Panc1 (cell line): ENCODE results near the gene RPS19BP1. TPM values are rescaled to one million over a fixed set of nuclear protein-coding genes. Genes with fewer than 3 reads are reported as not detected.
A peak's percentile ranks its signal among the peaks of the same experiment; 100 is the strongest.

Experiments used
- ATAC-seq: fragments of 200-7000 bp; cut with Tn5 transposase; 2 replicates; pipeline ENCODE4 v1.9.1; 2020; ENCODE audit warnings: mild to moderate bottlenecking, moderate library complexity
- Bru-seq: library from RNA; stranded (reverse); fragments of 400-500 nt; gene quantifications from one replicate; lab custom pipeline; 2021; lab: Mats Ljungman, UMichigan
- BruChase-seq, 2 experiments: library from RNA; stranded (reverse); fragments of 400-500 nt; gene quantifications; one replicate each; lab custom pipeline; 2021; lab: Mats Ljungman, UMichigan
- BruUV-seq: library from RNA; stranded (reverse); fragments of 400-500 nt; replicated peaks from 2 replicates; lab custom pipeline; 2021; lab: Mats Ljungman, UMichigan
- CTCF ChIA-PET: fragments of 300-600 bp; sonication (Branson Sonifier 250); formaldehyde crosslinking; loops from one replicate; lab custom pipeline; 2022; ENCODE audit warnings: antibody characterized with exemption; lab: Charles Lee
- POLR2A ChIA-PET: fragments of 300-600 bp; sonication (Branson Sonifier 250); formaldehyde crosslinking; loops from one replicate; lab custom pipeline; 2022; ENCODE audit warnings: antibody characterized with exemption; lab: Charles Lee
- DNase-seq: peaks from one replicate; pipeline ENCODE4 v3.0.0-alpha.2; 2010; ENCODE audit warnings: low read depth, low spot score
- H3K27ac ChIP-seq: 2 replicates; pipeline ENCODE4 v1.5.1; 2011; ENCODE audit warnings: mild to moderate bottlenecking, low read length, inconsistent platforms
- H3K27me3 ChIP-seq: fragments of 200-500 bp; sonication (Bioruptor generic); 2 replicates; pipeline ENCODE4 v1.6.0; 2014; ENCODE audit warnings: low read length, inconsistent platforms; ENCODE audit not compliant: control insufficient read depth, insufficient read depth
- H3K36me3 ChIP-seq: fragments of 200-500 bp; sonication (Bioruptor generic); 2 replicates; pipeline ENCODE4 v1.5.1; 2014; ENCODE audit warnings: inconsistent platforms, mild to moderate bottlenecking, low read length, moderate library complexity; ENCODE audit not compliant: control insufficient read depth, insufficient read depth
- H3K4me1 ChIP-seq: 2 replicates; pipeline ENCODE4 v1.5.1; 2011; ENCODE audit warnings: inconsistent platforms, mild to moderate bottlenecking, low read length, moderate library complexity; ENCODE audit not compliant: control insufficient read depth, insufficient read depth
- H3K4me3 ChIP-seq, 2 experiments: 2 replicates each; pipeline ENCODE4 v1.5.1; 2011 to 2012; ENCODE audit warnings: low read depth in 2 of 2, low read length in 2 of 2, mild to moderate bottlenecking in 2 of 2, inconsistent platforms in 1 of 2, moderate library complexity in 1 of 2
- H3K9me3 ChIP-seq: fragments of 200-500 bp; sonication (Bioruptor generic); 2 replicates; pipeline ENCODE4 v1.5.1; 2014; ENCODE audit warnings: low read depth, mild to moderate bottlenecking, inconsistent platforms, low read length, moderate library complexity; ENCODE audit not compliant: control insufficient read depth, insufficient read depth
- POLR2AphosphoS5 ChIP-seq: IDR thresholded peaks from 2 replicates; pipeline ENCODE4 v1.6.1; 2012; ENCODE audit warnings: mild to moderate bottlenecking, low read depth, low read length, moderate library complexity
- TCF7L2 ChIP-seq: IDR thresholded peaks from 2 replicates; pipeline ENCODE4 v1.6.1; 2011; ENCODE audit warnings: mild to moderate bottlenecking, low read depth, low read length, inconsistent platforms
- in situ Hi-C: cut with HindIII; loops from 2 replicates; pipeline ENCODE4 v1.10.0; 2016; ENCODE audit warnings: low sequenced_read_pairs, low pct_unique_long_range_greater_than_20kb
- intact Hi-C: fragments of 100-400 bp; cut with micrococcal nuclease; formaldehyde crosslinking; loops from one replicate; pipeline ENCODE4 v1.10.0; 2022; ENCODE audit not compliant: unreplicated experiment
- long read RNA-seq: library from polyadenylated mRNA; unstranded; transcript quantifications from one replicate; pipeline ENCODE4 v2.0.0, GENCODE V29; 2021; ENCODE audit not compliant: unreplicated experiment
- polyA plus RNA-seq: library from polyadenylated mRNA; unstranded; fragments of >200 nt; gene quantifications from one replicate; pipeline ENCODE4 v1.2.1, GENCODE V29; 2012; ENCODE audit warnings: missing spikeins; ENCODE audit not compliant: insufficient read length
- total RNA-seq: library from RNA; stranded (reverse); gene quantifications from one replicate; pipeline ENCODE4 v1.2.1, GENCODE V29; 2021; ENCODE audit not compliant: unreplicated experiment
- TF ChIP-seq, protein P1 (sequence below): fragments of 450-650 bp; IDR thresholded peaks from 2 replicates; pipeline ENCODE4 v1.5.1; 2017; ENCODE audit warnings: mild to moderate bottlenecking
- TF ChIP-seq, protein P2 (sequence below), 2 experiments: IDR thresholded peaks; 2 replicates each; pipeline ENCODE4 v1.6.1; 2011 to 2012; ENCODE audit warnings: low read depth in 2 of 2, control low read depth in 1 of 2, low read length in 1 of 2, mild to moderate bottlenecking in 1 of 2, moderate library complexity in 1 of 2; ENCODE audit not compliant: insufficient read depth in 1 of 2

RPS19BP1 gene
- total RNA-seq = 123 TPM
- polyA plus RNA-seq = 144 TPM
- percentile 85 among the genes with signal in this experiment for Bru-seq, nascent RNA
- BruChase-seq, experiment 1, labeled RNA remaining after a 2-hour chase = percentile 76 among the genes with signal in this experiment
- percentile 86 among the genes with signal in this experiment for BruChase-seq, experiment 2, labeled RNA remaining after a 6-hour chase
- long read RNA-seq, transcript RPS19BP1-201 (4 exons, 927 nt) = major isoform, 104 of 123 reads
- long read RNA-seq, partial matches to known transcripts = 0 of 123 reads
- long read RNA-seq, other reads (novel, unspliced or antisense) = 13 of 123 reads

DNA sequence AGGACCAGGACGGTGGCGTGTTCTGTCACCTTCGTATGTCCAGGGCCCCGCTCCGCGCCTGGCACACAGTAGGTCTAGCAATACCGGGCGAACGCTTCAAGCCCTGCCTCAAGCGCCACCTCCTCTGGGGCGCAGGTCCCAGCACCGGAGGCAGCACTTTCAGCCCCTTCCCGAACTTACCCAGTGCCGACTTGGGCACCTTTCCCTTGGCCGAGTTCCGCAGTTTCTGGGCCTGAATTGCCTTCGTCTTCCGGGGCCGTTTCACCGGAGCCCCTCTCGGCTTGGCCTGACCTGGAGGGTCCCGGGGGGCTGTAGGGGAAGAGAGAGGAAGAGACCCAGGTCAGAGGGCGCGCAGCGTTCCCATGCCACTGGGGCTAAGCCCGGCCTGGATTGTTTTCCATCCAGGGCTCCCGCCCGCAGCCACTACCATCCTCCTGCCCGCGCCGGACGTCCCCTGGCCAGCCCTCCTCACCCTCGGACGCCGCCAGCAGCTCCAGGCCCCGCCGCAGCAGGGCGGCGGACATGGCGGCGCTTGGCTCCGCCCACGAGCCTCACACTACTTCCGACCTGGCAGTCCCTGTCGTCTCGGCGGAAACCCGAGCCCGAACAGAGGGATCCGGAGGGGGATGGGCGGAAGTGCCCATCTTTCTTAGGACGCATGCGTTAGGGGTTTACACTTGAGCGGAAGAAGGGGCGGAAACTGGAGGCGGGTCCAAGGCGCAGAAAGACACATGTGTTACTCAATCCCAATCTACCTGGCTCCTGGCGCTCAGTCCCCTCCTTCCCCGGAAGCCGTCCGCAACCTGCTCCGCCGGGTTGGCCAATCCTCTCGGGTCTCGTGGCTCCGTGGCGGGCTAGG lies at the start of gene RPS19BP1:
TSS of gene RPS19BP1 (minus strand) at position 534 of the 859 bp plus-strand sequence. CDS start at position 524, 10 bp downstream.
- DNase-seq (peak; percentile 97), ATAC-seq (peak; percentile 89)
- in situ Hi-C loops = no loop called here
- Histone ChIP-seq H3K27ac (peak within 1 kb of the TSS; percentile 93), H3K9me3 (no peaks in the 10 kb centered on the region), H3K4me1 (peaks cover 49% of the 10 kb centered on the region), H3K36me3 (peaks cover 4% of the 10 kb centered on the region; the same call in 1 of the 2 replicates), H3K27me3 (no peaks in the 10 kb centered on the region), H3K4me3 (peak within 1 kb of the TSS; percentile 93 to 94)
- CTCF ChIA-PET = no interaction called here
- peak; percentile 78 for TF ChIP-seq POLR2AphosphoS5
- TF ChIP-seq, protein P1, sequence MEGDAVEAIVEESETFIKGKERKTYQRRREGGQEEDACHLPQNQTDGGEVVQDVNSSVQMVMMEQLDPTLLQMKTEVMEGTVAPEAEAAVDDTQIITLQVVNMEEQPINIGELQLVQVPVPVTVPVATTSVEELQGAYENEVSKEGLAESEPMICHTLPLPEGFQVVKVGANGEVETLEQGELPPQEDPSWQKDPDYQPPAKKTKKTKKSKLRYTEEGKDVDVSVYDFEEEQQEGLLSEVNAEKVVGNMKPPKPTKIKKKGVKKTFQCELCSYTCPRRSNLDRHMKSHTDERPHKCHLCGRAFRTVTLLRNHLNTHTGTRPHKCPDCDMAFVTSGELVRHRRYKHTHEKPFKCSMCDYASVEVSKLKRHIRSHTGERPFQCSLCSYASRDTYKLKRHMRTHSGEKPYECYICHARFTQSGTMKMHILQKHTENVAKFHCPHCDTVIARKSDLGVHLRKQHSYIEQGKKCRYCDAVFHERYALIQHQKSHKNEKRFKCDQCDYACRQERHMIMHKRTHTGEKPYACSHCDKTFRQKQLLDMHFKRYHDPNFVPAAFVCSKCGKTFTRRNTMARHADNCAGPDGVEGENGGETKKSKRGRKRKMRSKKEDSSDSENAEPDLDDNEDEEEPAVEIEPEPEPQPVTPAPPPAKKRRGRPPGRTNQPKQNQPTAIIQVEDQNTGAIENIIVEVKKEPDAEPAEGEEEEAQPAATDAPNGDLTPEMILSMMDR = no peak
- TF ChIP-seq, protein P2, sequence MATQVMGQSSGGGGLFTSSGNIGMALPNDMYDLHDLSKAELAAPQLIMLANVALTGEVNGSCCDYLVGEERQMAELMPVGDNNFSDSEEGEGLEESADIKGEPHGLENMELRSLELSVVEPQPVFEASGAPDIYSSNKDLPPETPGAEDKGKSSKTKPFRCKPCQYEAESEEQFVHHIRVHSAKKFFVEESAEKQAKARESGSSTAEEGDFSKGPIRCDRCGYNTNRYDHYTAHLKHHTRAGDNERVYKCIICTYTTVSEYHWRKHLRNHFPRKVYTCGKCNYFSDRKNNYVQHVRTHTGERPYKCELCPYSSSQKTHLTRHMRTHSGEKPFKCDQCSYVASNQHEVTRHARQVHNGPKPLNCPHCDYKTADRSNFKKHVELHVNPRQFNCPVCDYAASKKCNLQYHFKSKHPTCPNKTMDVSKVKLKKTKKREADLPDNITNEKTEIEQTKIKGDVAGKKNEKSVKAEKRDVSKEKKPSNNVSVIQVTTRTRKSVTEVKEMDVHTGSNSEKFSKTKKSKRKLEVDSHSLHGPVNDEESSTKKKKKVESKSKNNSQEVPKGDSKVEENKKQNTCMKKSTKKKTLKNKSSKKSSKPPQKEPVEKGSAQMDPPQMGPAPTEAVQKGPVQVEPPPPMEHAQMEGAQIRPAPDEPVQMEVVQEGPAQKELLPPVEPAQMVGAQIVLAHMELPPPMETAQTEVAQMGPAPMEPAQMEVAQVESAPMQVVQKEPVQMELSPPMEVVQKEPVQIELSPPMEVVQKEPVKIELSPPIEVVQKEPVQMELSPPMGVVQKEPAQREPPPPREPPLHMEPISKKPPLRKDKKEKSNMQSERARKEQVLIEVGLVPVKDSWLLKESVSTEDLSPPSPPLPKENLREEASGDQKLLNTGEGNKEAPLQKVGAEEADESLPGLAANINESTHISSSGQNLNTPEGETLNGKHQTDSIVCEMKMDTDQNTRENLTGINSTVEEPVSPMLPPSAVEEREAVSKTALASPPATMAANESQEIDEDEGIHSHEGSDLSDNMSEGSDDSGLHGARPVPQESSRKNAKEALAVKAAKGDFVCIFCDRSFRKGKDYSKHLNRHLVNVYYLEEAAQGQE (IDR thresholded peaks at IDR 0.05; ENCODE audit: insufficient read depth in 1 of 2, low read depth in 2 of 2, low read length in 1 of 2) = 0 out of 4 replicates have a peak, but pooled peaks of 1 of the 2 experiments have one; percentile 40
- POLR2A ChIA-PET = no interaction called here
- intact Hi-C loops = loop anchor here (5.0 kb wide), 1 partner anchor 35 kb away; no protein-coding TSS in a partner anchor
- no TSS peak for BruUV-seq

GRCh38 chr22:39581303-39581702 lies 48.8 kb upstream of the RPS19BP1 start:
- no TSS peak for BruUV-seq
- TF ChIP-seq, protein P1 = no peak
- TF ChIP-seq TCF7L2 (no peak), POLR2AphosphoS5 (no peak)
- DNase-seq (no peak), ATAC-seq (no peak)
- intact Hi-C loops = no loop called here
- Histone ChIP-seq H3K4me1 (no peaks in the 10 kb centered on the region), H3K27me3 (no peaks in the 10 kb centered on the region), H3K9me3 (no peaks in the 10 kb centered on the region), H3K27ac (no peak overlapping the region), H3K36me3 (no peaks in the 10 kb centered on the region), H3K4me3 (no peak overlapping the region)
- CTCF ChIA-PET = no interaction called here
- in situ Hi-C loops = no loop called here
- POLR2A ChIA-PET = no interaction called here
